ENCODE measurements around the gene TENM3. TPM values are rescaled to one million over a fixed set of nuclear protein-coding genes. Genes with fewer than 3 reads are reported as not detected.

TENM3 gene
- total and polyA plus RNA-seq, 10 of the 15 experiments (the other 5 are each of a cell fraction or from before 2014, with no cell fraction given): 0.01 to 1.7 (median 0.08) TPM; not detected in 2

DNA sequence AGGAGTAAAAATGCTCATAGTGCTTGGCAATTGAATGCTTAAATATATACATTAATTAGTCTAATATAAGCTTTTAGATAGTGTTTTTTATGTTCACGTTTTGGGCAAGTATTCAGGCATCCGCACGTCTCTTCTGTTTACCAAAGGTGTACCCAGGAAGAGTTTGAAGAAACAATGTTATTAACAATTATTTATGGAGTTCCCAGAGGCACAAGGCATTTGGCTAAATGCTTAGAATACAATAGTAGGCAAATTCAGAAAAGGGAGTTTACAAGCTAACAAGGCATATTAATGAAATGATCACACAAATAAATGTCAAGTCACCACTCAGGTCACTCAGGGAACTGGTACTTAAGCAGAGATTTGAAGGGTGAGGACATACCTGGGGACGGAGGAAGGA, 294.8 kb downstream of the TENM3 start:
- H3K4me1 ChIP-seq (ENCODE audit: control insufficient read depth, insufficient read depth, low read length): no peaks in the 10 kb centered on the region
- TF ChIP-seq WRNIP1 (IDR thresholded peaks at IDR 0.05; ENCODE audit: borderline replicate concordance, low read depth, low read length) (no peak), RB1 (IDR thresholded peaks at IDR 0.05; ENCODE audit: borderline replicate concordance) (no peak), BACH1 (IDR thresholded peaks at IDR 0.05; ENCODE audit: borderline replicate concordance) (no peak), E2F8 (IDR thresholded peaks at IDR 0.05; ENCODE audit: low read depth, partially characterized antibody) (no peak), GATAD2B (conservative IDR thresholded peaks at IDR 0.05; ENCODE audit: low read depth) (no peak), POLR2AphosphoS2 (IDR thresholded peaks at IDR 0.05; ENCODE audit: low read depth, low read length) (no peak), NFIC (IDR thresholded peaks at IDR 0.05; ENCODE audit: low read depth, low read length) (no peak), KLF5 (IDR thresholded peaks at IDR 0.05; ENCODE audit: partially characterized antibody) (no peak), RBBP5 (conservative IDR thresholded peaks at IDR 0.05) (no peak), ATF7 (IDR thresholded peaks at IDR 0.05; ENCODE audit: low read depth) (no peak), NR2F1 (conservative IDR thresholded peaks at IDR 0.05) (no peak)
- TF ChIP-seq, protein P1, sequence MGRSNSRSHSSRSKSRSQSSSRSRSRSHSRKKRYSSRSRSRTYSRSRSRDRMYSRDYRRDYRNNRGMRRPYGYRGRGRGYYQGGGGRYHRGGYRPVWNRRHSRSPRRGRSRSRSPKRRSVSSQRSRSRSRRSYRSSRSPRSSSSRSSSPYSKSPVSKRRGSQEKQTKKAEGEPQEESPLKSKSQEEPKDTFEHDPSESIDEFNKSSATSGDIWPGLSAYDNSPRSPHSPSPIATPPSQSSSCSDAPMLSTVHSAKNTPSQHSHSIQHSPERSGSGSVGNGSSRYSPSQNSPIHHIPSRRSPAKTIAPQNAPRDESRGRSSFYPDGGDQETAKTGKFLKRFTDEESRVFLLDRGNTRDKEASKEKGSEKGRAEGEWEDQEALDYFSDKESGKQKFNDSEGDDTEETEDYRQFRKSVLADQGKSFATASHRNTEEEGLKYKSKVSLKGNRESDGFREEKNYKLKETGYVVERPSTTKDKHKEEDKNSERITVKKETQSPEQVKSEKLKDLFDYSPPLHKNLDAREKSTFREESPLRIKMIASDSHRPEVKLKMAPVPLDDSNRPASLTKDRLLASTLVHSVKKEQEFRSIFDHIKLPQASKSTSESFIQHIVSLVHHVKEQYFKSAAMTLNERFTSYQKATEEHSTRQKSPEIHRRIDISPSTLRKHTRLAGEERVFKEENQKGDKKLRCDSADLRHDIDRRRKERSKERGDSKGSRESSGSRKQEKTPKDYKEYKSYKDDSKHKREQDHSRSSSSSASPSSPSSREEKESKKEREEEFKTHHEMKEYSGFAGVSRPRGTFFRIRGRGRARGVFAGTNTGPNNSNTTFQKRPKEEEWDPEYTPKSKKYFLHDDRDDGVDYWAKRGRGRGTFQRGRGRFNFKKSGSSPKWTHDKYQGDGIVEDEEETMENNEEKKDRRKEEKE (IDR thresholded peaks at IDR 0.05): no peak
- TF ChIP-seq, protein P2, sequence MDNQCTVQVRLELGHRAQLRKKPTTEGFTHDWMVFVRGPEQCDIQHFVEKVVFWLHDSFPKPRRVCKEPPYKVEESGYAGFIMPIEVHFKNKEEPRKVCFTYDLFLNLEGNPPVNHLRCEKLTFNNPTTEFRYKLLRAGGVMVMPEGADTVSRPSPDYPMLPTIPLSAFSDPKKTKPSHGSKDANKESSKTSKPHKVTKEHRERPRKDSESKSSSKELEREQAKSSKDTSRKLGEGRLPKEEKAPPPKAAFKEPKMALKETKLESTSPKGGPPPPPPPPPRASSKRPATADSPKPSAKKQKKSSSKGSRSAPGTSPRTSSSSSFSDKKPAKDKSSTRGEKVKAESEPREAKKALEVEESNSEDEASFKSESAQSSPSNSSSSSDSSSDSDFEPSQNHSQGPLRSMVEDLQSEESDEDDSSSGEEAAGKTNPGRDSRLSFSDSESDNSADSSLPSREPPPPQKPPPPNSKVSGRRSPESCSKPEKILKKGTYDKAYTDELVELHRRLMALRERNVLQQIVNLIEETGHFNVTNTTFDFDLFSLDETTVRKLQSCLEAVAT (IDR thresholded peaks at IDR 0.05): no peak
- ATAC-seq (no peak), FAIRE-seq (no peak), DNase-seq (ENCODE audit: low read depth, low spot score) (no peak)
- no peaks in the 10 kb centered on the region for H3K9me3 ChIP-seq (replicated peaks; ENCODE audit: control insufficient read depth, insufficient read depth, low read length)
- no peak overlapping the region for H3K4me2 ChIP-seq (ENCODE audit: control insufficient read depth, insufficient read depth)
- H4K20me1 ChIP-seq (ENCODE audit: control insufficient read depth, insufficient read depth): no peaks in the 10 kb centered on the region
- no TSS peak for BruUV-seq (replicated peaks)
- intact Hi-C loops (cut with micrococcal nuclease; ENCODE audit: unreplicated experiment): no loop called here
- RAD21 ChIA-PET (ENCODE audit: unreplicated experiment): no interaction called here
- no peak overlapping the region for H3K27ac ChIP-seq (ENCODE audit: control insufficient read depth, insufficient read depth)
- no peaks in the 10 kb centered on the region for H3K36me3 ChIP-seq (ENCODE audit: control insufficient read depth in 2 of 2, insufficient read depth in 2 of 2, low read length in 1 of 2)
- POLR2A ChIA-PET: no interaction called here
- in situ Hi-C loops (cut with MboI): no loop called here
- no peak overlapping the region for H3K9ac ChIP-seq (ENCODE audit: control insufficient read depth, insufficient read depth, low read length)
- no peak overlapping the region for H3K4me3 ChIP-seq
- 52% methylated on average over 4 of the region's 4 CpGs for WGBS (ENCODE audit: insufficient coverage, insufficient replicate concordance, low lambda C conversion rate, missing lambda C conversion rate)
- SMC1A ChIA-PET (ENCODE audit: uncharacterized antibody, unreplicated experiment): interaction anchor here (0.6 to 0.9 kb wide), 2 partner anchors 19 to 299 kb away, joined by 3 to 5 read pairs; no protein-coding TSS in a partner anchor
- H2AFZ ChIP-seq (ENCODE audit: control insufficient read depth, low read depth, low read length): no peak overlapping the region
- no peaks in the 10 kb centered on the region for H3K27me3 ChIP-seq (replicated peaks in 1 of 2; ENCODE audit: control insufficient read depth in 2 of 2, insufficient read depth in 2 of 2, low read length in 1 of 2)
- CTCF ChIA-PET: no interaction called here
- H3K79me2 ChIP-seq (ENCODE audit: control insufficient read depth, insufficient read depth, low read length): no peaks in the 10 kb centered on the region

All from GM12878 (cell line).